Astrocyte (in vitro differentiated cells and primary cell): ENCODE data around the gene PRM3. TPM values are rescaled to one million over a fixed set of nuclear protein-coding genes. Genes with fewer than 3 reads are reported as not detected.

Source experiments
- DNase-seq: peaks from one replicate; pipeline ENCODE4 v3.0.0-alpha.2; 2010; ENCODE audit warnings: low read depth
- FAIRE-seq: peaks from 2 replicates; lab custom pipeline; 2011; peaks lifted over from hg19 to GRCh38; lab: Jason Lieb, UNC
- H2AFZ ChIP-seq: 2 replicates; pipeline ENCODE4 v1.6.0; 2012; ENCODE audit warnings: low read depth, low read length, inconsistent platforms
- H3K27ac ChIP-seq: 2 replicates; pipeline ENCODE4 v1.5.1; 2011; ENCODE audit warnings: low read depth, low read length, inconsistent platforms
- H3K27me3 ChIP-seq: 2 replicates; pipeline ENCODE4 v1.6.0; 2011; ENCODE audit warnings: low read length, inconsistent platforms; ENCODE audit not compliant: insufficient read depth
- H3K36me3 ChIP-seq: 2 replicates; pipeline ENCODE4 v1.5.1; 2011; ENCODE audit warnings: low read length, inconsistent platforms; ENCODE audit not compliant: insufficient read depth
- H3K4me1 ChIP-seq: 2 replicates; pipeline ENCODE4 v1.5.1; 2011; ENCODE audit warnings: low read length, inconsistent platforms; ENCODE audit not compliant: insufficient read depth
- H3K4me2 ChIP-seq: 2 replicates; pipeline ENCODE4 v1.6.0; 2012; ENCODE audit warnings: low read length, inconsistent platforms
- H3K4me3 ChIP-seq: 2 replicates; pipeline ENCODE4 v1.5.1; 2011; ENCODE audit warnings: low read depth, mild to moderate bottlenecking, low read length, inconsistent platforms; ENCODE audit not compliant: insufficient read depth
- H3K79me2 ChIP-seq: 2 replicates; pipeline ENCODE4 v1.6.0; 2012; ENCODE audit warnings: mild to moderate bottlenecking, low read length, inconsistent platforms; ENCODE audit not compliant: insufficient read depth
- H3K9ac ChIP-seq: 2 replicates; pipeline ENCODE4 v1.6.0; 2012; ENCODE audit warnings: mild to moderate bottlenecking, low read length, inconsistent platforms
- H3K9me3 ChIP-seq: 2 replicates; pipeline ENCODE4 v1.5.1; 2012; ENCODE audit warnings: low read depth, mild to moderate bottlenecking, low read length, inconsistent platforms; ENCODE audit not compliant: insufficient read depth
- H4K20me1 ChIP-seq: 2 replicates; pipeline ENCODE4 v1.6.0; 2012; ENCODE audit warnings: low read length, inconsistent platforms; ENCODE audit not compliant: insufficient read depth
- H3K27ac Mint-ChIP-seq: one replicate; pipeline ENCODE4 v1.8.0; 2021; ENCODE audit warnings: mild to moderate bottlenecking, mixed read lengths; ENCODE audit not compliant: unreplicated experiment
- H3K27me3 Mint-ChIP-seq: one replicate; pipeline ENCODE4 v1.8.0; 2021; ENCODE audit warnings: low read depth, mixed read lengths; ENCODE audit not compliant: unreplicated experiment
- H3K36me3 Mint-ChIP-seq: one replicate; pipeline ENCODE4 v1.8.0; 2021; ENCODE audit warnings: low read depth, mixed read lengths; ENCODE audit not compliant: unreplicated experiment
- H3K4me1 Mint-ChIP-seq: one replicate; pipeline ENCODE4 v1.8.0; 2021; ENCODE audit warnings: low read depth, mixed read lengths; ENCODE audit not compliant: unreplicated experiment
- H3K4me3 Mint-ChIP-seq: one replicate; pipeline ENCODE4 v1.8.0; 2021; ENCODE audit warnings: mild to moderate bottlenecking, moderate library complexity, mixed read lengths; ENCODE audit not compliant: unreplicated experiment
- H3K9me3 Mint-ChIP-seq: one replicate; pipeline ENCODE4 v1.8.0; 2021; ENCODE audit warnings: mild to moderate bottlenecking, mixed read lengths; ENCODE audit not compliant: unreplicated experiment
- EZH2 ChIP-seq: IDR thresholded peaks from 2 replicates; pipeline ENCODE4 v1.6.1; 2012; ENCODE audit warnings: mild to moderate bottlenecking, low read length, inconsistent platforms; ENCODE audit not compliant: insufficient read depth
- total RNA-seq: library from RNA; stranded (reverse); gene quantifications from 2 replicates; pipeline ENCODE4 v1.2.1, GENCODE V29; 2021
- TF ChIP-seq, protein P1 (sequence below): IDR thresholded peaks from 2 replicates; pipeline ENCODE4 v1.5.1; 2011; ENCODE audit warnings: low read depth, mild to moderate bottlenecking, inconsistent platforms, low read length, moderate library complexity; ENCODE audit not compliant: insufficient read depth

PRM3 gene
- total RNA-seq, 1 donor from 2014 or later, result not detected

- no peak overlapping the region for H3K4me3 ChIP-seq
- Mint-ChIP-seq H3K4me3 (no peak overlapping the region), H3K27me3 (peaks cover 2% of the 10 kb centered on the region), H3K9me3 (no peaks in the 10 kb centered on the region), H3K4me1 (no peaks in the 10 kb centered on the region), H3K27ac (peak overlapping the region; percentile 11), H3K36me3 (no peaks in the 10 kb centered on the region)
- no peak for DNase-seq
- H3K27me3 ChIP-seq, result peaks cover 5% of the 10 kb centered on the region
- FAIRE-seq, result no peak
- no peaks in the 10 kb centered on the region for H3K4me1 ChIP-seq
- no peak overlapping the region for H3K27ac ChIP-seq
- no peak overlapping the region for H3K4me2 ChIP-seq
- TF ChIP-seq EZH2, result no peak
- TF ChIP-seq, protein P1, sequence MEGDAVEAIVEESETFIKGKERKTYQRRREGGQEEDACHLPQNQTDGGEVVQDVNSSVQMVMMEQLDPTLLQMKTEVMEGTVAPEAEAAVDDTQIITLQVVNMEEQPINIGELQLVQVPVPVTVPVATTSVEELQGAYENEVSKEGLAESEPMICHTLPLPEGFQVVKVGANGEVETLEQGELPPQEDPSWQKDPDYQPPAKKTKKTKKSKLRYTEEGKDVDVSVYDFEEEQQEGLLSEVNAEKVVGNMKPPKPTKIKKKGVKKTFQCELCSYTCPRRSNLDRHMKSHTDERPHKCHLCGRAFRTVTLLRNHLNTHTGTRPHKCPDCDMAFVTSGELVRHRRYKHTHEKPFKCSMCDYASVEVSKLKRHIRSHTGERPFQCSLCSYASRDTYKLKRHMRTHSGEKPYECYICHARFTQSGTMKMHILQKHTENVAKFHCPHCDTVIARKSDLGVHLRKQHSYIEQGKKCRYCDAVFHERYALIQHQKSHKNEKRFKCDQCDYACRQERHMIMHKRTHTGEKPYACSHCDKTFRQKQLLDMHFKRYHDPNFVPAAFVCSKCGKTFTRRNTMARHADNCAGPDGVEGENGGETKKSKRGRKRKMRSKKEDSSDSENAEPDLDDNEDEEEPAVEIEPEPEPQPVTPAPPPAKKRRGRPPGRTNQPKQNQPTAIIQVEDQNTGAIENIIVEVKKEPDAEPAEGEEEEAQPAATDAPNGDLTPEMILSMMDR, result no peak
- H3K79me2 ChIP-seq, result no peaks in the 10 kb centered on the region
- H4K20me1 ChIP-seq, result peaks cover under 1% of the 10 kb centered on the region
- no peak overlapping the region for H3K9ac ChIP-seq
- H3K9me3 ChIP-seq, result no peaks in the 10 kb centered on the region
- H2AFZ ChIP-seq, result no peak overlapping the region
- no peaks in the 10 kb centered on the region for H3K36me3 ChIP-seq
Measured at GRCh38 chr16:11245222-11245737, 28.1 kb downstream of the PRM3 start.

DNA sequence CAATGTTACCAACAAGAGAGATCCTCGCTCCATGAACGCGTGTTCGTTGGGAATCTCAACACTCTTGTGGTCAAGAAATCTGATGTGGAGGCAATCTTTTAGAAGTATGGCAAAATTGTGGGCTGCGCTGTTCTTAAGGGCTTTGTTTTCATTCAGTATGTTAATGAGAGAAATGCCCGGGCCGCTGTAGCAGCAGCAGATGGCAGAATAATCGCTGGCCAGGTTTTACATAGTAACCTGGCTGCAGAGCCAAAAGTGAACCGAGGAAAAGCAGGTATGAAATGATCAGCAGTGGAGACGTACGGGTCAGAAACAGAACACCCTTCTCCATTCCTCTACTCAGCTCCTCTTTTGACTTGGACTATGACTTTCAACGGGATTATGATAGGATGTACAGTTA lies 30.8 kb downstream of the PRM3 start:
- no peaks in the 10 kb centered on the region for H4K20me1 ChIP-seq
- DNase-seq, result no peak
- H3K4me1 ChIP-seq, result no peaks in the 10 kb centered on the region
- H3K79me2 ChIP-seq, result no peaks in the 10 kb centered on the region
- FAIRE-seq, result no peak
- H3K9ac ChIP-seq, result no peak overlapping the region
- H3K27ac Mint-ChIP-seq, result no peak overlapping the region
- H3K27me3 ChIP-seq, result peaks cover 5% of the 10 kb centered on the region
- no peaks in the 10 kb centered on the region for H3K9me3 Mint-ChIP-seq
- H3K27ac ChIP-seq, result no peak overlapping the region
- H3K4me3 ChIP-seq, result no peak overlapping the region
- no peaks in the 10 kb centered on the region for H3K4me1 Mint-ChIP-seq
- TF ChIP-seq, protein P1, result no peak
- no peak for TF ChIP-seq EZH2
- H3K36me3 Mint-ChIP-seq, result no peaks in the 10 kb centered on the region
- H3K4me2 ChIP-seq, result no peak overlapping the region
- no peak overlapping the region for H3K4me3 Mint-ChIP-seq
- peaks cover 2% of the 10 kb centered on the region for H3K27me3 Mint-ChIP-seq
- H3K36me3 ChIP-seq, result no peaks in the 10 kb centered on the region
- no peaks in the 10 kb centered on the region for H3K9me3 ChIP-seq
- no peak overlapping the region for H2AFZ ChIP-seq

- no peaks in the 10 kb centered on the region for H3K4me1 ChIP-seq
- H3K9ac ChIP-seq, result no peak overlapping the region
- no peak overlapping the region for H3K27ac ChIP-seq
- no peak for FAIRE-seq
- H3K9me3 ChIP-seq, result no peaks in the 10 kb centered on the region
- Mint-ChIP-seq H3K36me3 (no peaks in the 10 kb centered on the region), H3K4me1 (no peaks in the 10 kb centered on the region), H3K27ac (no peak overlapping the region), H3K9me3 (no peaks in the 10 kb centered on the region), H3K27me3 (peaks cover 2% of the 10 kb centered on the region), H3K4me3 (no peak overlapping the region)
- H3K36me3 ChIP-seq, result no peaks in the 10 kb centered on the region
- H3K79me2 ChIP-seq, result no peaks in the 10 kb centered on the region
- TF ChIP-seq, protein P1, result no peak
- TF ChIP-seq EZH2, result no peak
- no peak overlapping the region for H3K4me3 ChIP-seq
- DNase-seq, result no peak
- H4K20me1 ChIP-seq, result no peaks in the 10 kb centered on the region
- H3K27me3 ChIP-seq, result peaks cover 5% of the 10 kb centered on the region
- no peak overlapping the region for H3K4me2 ChIP-seq
- no peak overlapping the region for H2AFZ ChIP-seq
Measured at GRCh38 chr16:11241480-11242204, 31.8 kb downstream of the PRM3 start.
